CD14-positive monocyte (primary cell): ENCODE results near the gene VPS72. TPM values are rescaled to one million over a fixed set of nuclear protein-coding genes. Genes with fewer than 3 reads are reported as not detected.

Experiments
- DNase-seq, 3 donors: peaks; one replicate each; pipeline ENCODE4 v3.0.0-alpha.2; 2011 to 2022
- H2AFZ ChIP-seq: 2 replicates; pipeline ENCODE4 v1.6.0; 2012; ENCODE audit warnings: mild to moderate bottlenecking, low read depth, low read length, inconsistent platforms; ENCODE audit not compliant: insufficient read depth, poor library complexity, severe bottlenecking
- H3K27ac ChIP-seq, 2 donors: 1 replicate in 1 of 2; 2 replicates in 1 of 2; pipeline ENCODE4 v1.5.1; 2012 to 2013; ENCODE audit warnings: low read length in 2 of 2, control low read depth in 1 of 2, inconsistent platforms in 1 of 2, low read depth in 1 of 2, mild to moderate bottlenecking in 1 of 2
- H3K27me3 ChIP-seq, 2 donors: one replicate each; pipeline versions ENCODE4 v1.6.0 to v1.6.1; 2011 to 2013; ENCODE audit warnings: low read length in 2 of 2; ENCODE audit not compliant: control insufficient read depth in 2 of 2, insufficient read depth in 2 of 2
- H3K36me3 ChIP-seq, 2 donors: replicated peaks in 1 of 2; 1 replicate in 1 of 2; 2 replicates in 1 of 2; pipeline versions ENCODE4 v1.5.1 to v1.6.1; 2012 to 2013; ENCODE audit warnings: low read length in 2 of 2, control low read depth in 1 of 2, inconsistent platforms in 1 of 2, mild to moderate bottlenecking in 1 of 2; ENCODE audit not compliant: insufficient read depth in 2 of 2, control insufficient read depth in 1 of 2
- H3K4me1 ChIP-seq, 2 donors: 1 replicate in 1 of 2; 2 replicates in 1 of 2; pipeline versions ENCODE4 v1.5.1 to v1.6.1; 2012 to 2013; ENCODE audit warnings: low read length in 2 of 2, control low read depth in 1 of 2, inconsistent platforms in 1 of 2, mild to moderate bottlenecking in 1 of 2, moderate library complexity in 1 of 2; ENCODE audit not compliant: insufficient read depth in 2 of 2, control insufficient read depth in 1 of 2
- H3K4me2 ChIP-seq: replicated peaks from 2 replicates; pipeline ENCODE3; 2012; ENCODE audit warnings: low read length, moderate library complexity, mild to moderate bottlenecking; ENCODE audit not compliant: poor library complexity, severe bottlenecking; ENCODE audit errors: extremely low read depth
- H3K4me3 ChIP-seq, 3 experiments: fragments of 200-600 bp in 1 of 3; sonication (generic) in 1 of 3; replicated peaks in 1 of 3; 1 replicate in 2 of 3; 2 replicates in 1 of 3; pipeline ENCODE4 v1.5.1; 2011 to 2013; ENCODE audit warnings: low read length in 3 of 3, mild to moderate bottlenecking in 3 of 3, control low read depth in 2 of 3, low read depth in 2 of 3, inconsistent platforms in 1 of 3, moderate library complexity in 1 of 3
- H3K79me2 ChIP-seq: 2 replicates; pipeline ENCODE4 v1.6.0; 2012; ENCODE audit warnings: mild to moderate bottlenecking, control low read depth, inconsistent platforms, low read length, moderate library complexity; ENCODE audit not compliant: insufficient read depth
- H3K9ac ChIP-seq: 2 replicates; pipeline ENCODE4 v1.6.0; 2017; ENCODE audit warnings: low read length, mild to moderate bottlenecking; ENCODE audit not compliant: insufficient read depth, poor library complexity, severe bottlenecking
- H3K9me3 ChIP-seq, 2 donors: replicated peaks in 1 of 2; 1 replicate in 1 of 2; 2 replicates in 1 of 2; pipeline versions ENCODE4 v1.5.1 to v1.6.1; 2012 to 2013; ENCODE audit warnings: low read length in 2 of 2, control low read depth in 1 of 2; ENCODE audit not compliant: control insufficient read depth in 1 of 2, insufficient read depth in 1 of 2
- H4K20me1 ChIP-seq: 2 replicates; pipeline ENCODE4 v1.6.0; 2012; ENCODE audit warnings: mild to moderate bottlenecking, low read length, control low read depth, moderate library complexity; ENCODE audit not compliant: insufficient read depth
- H3K27ac Mint-ChIP-seq, 7 donors: one replicate each; pipeline ENCODE4 v1.8.0; 2020; ENCODE audit warnings: mild to moderate bottlenecking in 7 of 7, mixed read lengths in 7 of 7, moderate library complexity in 6 of 7, inconsistent platforms in 2 of 7
- H3K27me3 Mint-ChIP-seq, 3 donors: one replicate each; pipeline ENCODE4 v1.8.0; 2021 to 2022; ENCODE audit warnings: low read depth in 3 of 3, mild to moderate bottlenecking in 3 of 3, mixed read lengths in 3 of 3, moderate library complexity in 3 of 3, inconsistent platforms in 1 of 3
- H3K36me3 Mint-ChIP-seq, 2 donors: one replicate each; pipeline ENCODE4 v1.8.0; 2020; ENCODE audit warnings: mixed read lengths in 2 of 2, inconsistent platforms in 1 of 2, mild to moderate bottlenecking in 1 of 2
- H3K4me1 Mint-ChIP-seq: one replicate; pipeline ENCODE4 v1.8.0; 2020; ENCODE audit warnings: mild to moderate bottlenecking, mixed read lengths
- H3K4me3 Mint-ChIP-seq, 2 donors: one replicate each; pipeline ENCODE4 v1.8.0; 2020; ENCODE audit warnings: mild to moderate bottlenecking in 2 of 2, mixed read lengths in 2 of 2, moderate library complexity in 1 of 2
- H3K9me3 Mint-ChIP-seq, 7 donors: one replicate each; pipeline ENCODE4 v1.8.0; 2020 to 2022; ENCODE audit warnings: mixed read lengths in 7 of 7, mild to moderate bottlenecking in 6 of 7, moderate library complexity in 6 of 7, inconsistent platforms in 2 of 7
- CTCF ChIP-seq: fragments of 200-600 bp; IDR thresholded peaks from one replicate; pipeline ENCODE4 v1.8.0; 2022; ENCODE audit warnings: antibody characterized with exemption, mild to moderate bottlenecking
- WGBS: methylation state at CpG from one replicate; pipeline ENCODE4 v1.1.5; 2013; ENCODE audit warnings: missing lambda C conversion rate; ENCODE audit not compliant: insufficient coverage; 5-methylcytosine and 5-hydroxymethylcytosine counted together
- intact Hi-C, 2 donors: fragments of 100-400 bp; cut with micrococcal nuclease; formaldehyde crosslinking; loops; one replicate each; pipeline versions ENCODE4 v1.15.0 to v1.15.1; 2023
- polyA plus RNA-seq, 3 donors: library from polyadenylated mRNA; depleted of rRNA in 1 of 3; unstranded in 2 of 3; stranded (reverse) in 1 of 3; fragments of 300-500 nt in 2 of 3; fragments of >200 nt in 1 of 3; fragmentation: Illumina TruSeq in 2 of 3; gene quantifications; 1 replicate in 2 of 3; 2 replicates in 1 of 3; pipeline ENCODE4 v1.2.3, GENCODE V29; 2012 to 2021

The VPS72 gene
- polyA plus RNA-seq, 3 donors: 30.4 to 43.3 (median 37.7) TPM

- H3K27me3 ChIP-seq: no peaks in the 10 kb centered on the region
- peak within 1 kb of the TSS; percentile 88 for H2AFZ ChIP-seq
- peaks cover 27 to 31% of the 10 kb centered on the region in 2 donors for H3K4me1 ChIP-seq
- H3K4me3 Mint-ChIP-seq: peak within 1 kb of the TSS; percentile 95 to 97
- peaks cover 49 to 75% of the 10 kb centered on the region in 2 donors for H3K36me3 ChIP-seq
- H3K9me3 Mint-ChIP-seq: no peaks in the 10 kb centered on the region
- H3K4me2 ChIP-seq: peak within 1 kb of the TSS; percentile 96
- H3K27ac Mint-ChIP-seq: peak within 1 kb of the TSS; percentile 89 to 95 (median 93)
- H3K27ac ChIP-seq: peak within 1 kb of the TSS; percentile 56 to 83
- no peaks in the 10 kb centered on the region for H3K9me3 ChIP-seq
- H4K20me1 ChIP-seq: peaks cover 47% of the 10 kb centered on the region
- H3K4me1 Mint-ChIP-seq: peaks cover 44% of the 10 kb centered on the region
- peak within 1 kb of the TSS; percentile 71 to 91 (median 81) for H3K4me3 ChIP-seq
- DNase-seq: peak; percentile 96 to 99 (median 98)
- no peak for TF ChIP-seq CTCF
- peaks cover 40% of the 10 kb centered on the region for H3K79me2 ChIP-seq
- peaks cover 56 to 67% of the 10 kb centered on the region in 2 donors for H3K36me3 Mint-ChIP-seq
- intact Hi-C loops: loop anchor here (1.0 to 10.0 kb wide), 5 partner anchors 9 to 446 kb away; partner anchors contain the start of genes MINDY1 (in 2 of the 2), PRUNE1 (in 2 of the 2) and SNX27 (in 1 of the 2)
- peaks cover 0 to 1% (median 0%) of the 10 kb centered on the region in 3 donors for H3K27me3 Mint-ChIP-seq
- WGBS: under 1% methylated on average over 32 of the region's 38 CpGs
- peak within 1 kb of the TSS; percentile 71 for H3K9ac ChIP-seq
Measured at GRCh38 chr1:151165738-151166504, 24.1 kb downstream of the VPS72 start, which contains the start of the genes LYSMD1 and SCNM1. LYSMD1 (minus strand) TSS chr1:151165902; CDS start chr1:151165258, 644 bp downstream. SCNM1 (plus strand) TSS chr1:151166144; CDS start chr1:151166153, 9 bp downstream.

DNA sequence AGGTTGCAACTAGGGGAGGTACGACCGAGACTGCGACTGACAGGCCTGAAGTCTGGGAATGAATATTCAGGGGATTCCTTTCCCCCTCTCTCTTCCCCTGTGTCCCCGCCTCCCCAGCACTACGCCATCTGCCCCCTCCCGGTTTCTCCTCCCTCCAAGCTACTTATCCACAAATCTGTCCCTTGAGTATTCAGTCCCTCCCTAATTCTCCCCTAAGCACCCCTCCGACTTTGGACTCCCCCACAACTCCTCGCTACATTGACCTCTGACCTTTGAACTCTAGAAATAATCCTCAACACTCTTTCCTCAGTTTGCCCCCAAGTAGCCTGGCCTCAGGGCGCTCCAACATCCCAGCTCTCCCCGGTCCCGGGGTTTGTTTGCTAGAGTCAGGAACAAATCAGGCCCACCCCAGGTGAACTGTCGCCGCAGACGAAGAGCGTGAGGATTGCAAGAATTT, 24.7 kb downstream of the VPS72 start:
- peaks cover 34 to 37% of the 10 kb centered on the region in 2 donors for H3K4me1 ChIP-seq

More for the DNA sequence above, 24.7 kb downstream of the VPS72 start:
- DNase-seq: no peak
- TF ChIP-seq CTCF: no peak
- H4K20me1 ChIP-seq: peaks cover 53% of the 10 kb centered on the region
- Mint-ChIP-seq H3K27ac (peak overlapping the region; percentile 89 to 95 (median 92)), H3K36me3 (peaks cover 54 to 68% of the 10 kb centered on the region in 2 donors), H3K27me3 (peaks cover 0 to 1% (median 0%) of the 10 kb centered on the region in 3 donors), H3K4me3 (peak overlapping the region; percentile 95 to 97), H3K4me1 (peaks cover 50% of the 10 kb centered on the region), H3K9me3 (no peaks in the 10 kb centered on the region)
- H3K27ac ChIP-seq: peak overlapping the region; percentile 21 to 37
- H3K27me3 ChIP-seq: no peaks in the 10 kb centered on the region
- H3K4me2 ChIP-seq: peak overlapping the region; percentile 96
- peak overlapping the region in 2 of 3 experiments; percentile 16 to 91 for H3K4me3 ChIP-seq
- peaks cover 47 to 75% of the 10 kb centered on the region in 2 donors for H3K36me3 ChIP-seq
- peak overlapping the region; percentile 4 for H2AFZ ChIP-seq
- H3K9ac ChIP-seq: no peak overlapping the region
- 31% methylated on average over 10 of the region's 15 CpGs for WGBS
- intact Hi-C loops: loop anchor here (1.0 to 10.0 kb wide), 4 partner anchors 8 to 447 kb away; partner anchors contain the start of genes MINDY1 (in 2 of the 2), PRUNE1 (in 2 of the 2) and SNX27 (in 1 of the 2)
- peaks cover 46% of the 10 kb centered on the region for H3K79me2 ChIP-seq
- H3K9me3 ChIP-seq: no peaks in the 10 kb centered on the region
